Measurements from ENCODE around the gene RPL36A.

- no peak for TF ChIP-seq POLR2A (IDR thresholded peaks at IDR 0.05)
- TF ChIP-seq, protein P1, sequence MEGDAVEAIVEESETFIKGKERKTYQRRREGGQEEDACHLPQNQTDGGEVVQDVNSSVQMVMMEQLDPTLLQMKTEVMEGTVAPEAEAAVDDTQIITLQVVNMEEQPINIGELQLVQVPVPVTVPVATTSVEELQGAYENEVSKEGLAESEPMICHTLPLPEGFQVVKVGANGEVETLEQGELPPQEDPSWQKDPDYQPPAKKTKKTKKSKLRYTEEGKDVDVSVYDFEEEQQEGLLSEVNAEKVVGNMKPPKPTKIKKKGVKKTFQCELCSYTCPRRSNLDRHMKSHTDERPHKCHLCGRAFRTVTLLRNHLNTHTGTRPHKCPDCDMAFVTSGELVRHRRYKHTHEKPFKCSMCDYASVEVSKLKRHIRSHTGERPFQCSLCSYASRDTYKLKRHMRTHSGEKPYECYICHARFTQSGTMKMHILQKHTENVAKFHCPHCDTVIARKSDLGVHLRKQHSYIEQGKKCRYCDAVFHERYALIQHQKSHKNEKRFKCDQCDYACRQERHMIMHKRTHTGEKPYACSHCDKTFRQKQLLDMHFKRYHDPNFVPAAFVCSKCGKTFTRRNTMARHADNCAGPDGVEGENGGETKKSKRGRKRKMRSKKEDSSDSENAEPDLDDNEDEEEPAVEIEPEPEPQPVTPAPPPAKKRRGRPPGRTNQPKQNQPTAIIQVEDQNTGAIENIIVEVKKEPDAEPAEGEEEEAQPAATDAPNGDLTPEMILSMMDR (IDR thresholded peaks at IDR 0.05) = no peak
Observed at GRCh38 chrX:101409043-101409442, 18.2 kb downstream of the RPL36A start.

Measured in esophagus squamous epithelium (tissue), 4 donors.